Sigmoid colon (tissue), 7 donors: Measurements from ENCODE around the gene CIAO2A. TPM values are rescaled to one million over a fixed set of nuclear protein-coding genes. Genes with fewer than 3 reads are reported as not detected.

Source experiments
- DNase-seq: peaks from one replicate; pipeline ENCODE4 v3.0.0-alpha.2; 2019
- H3K27ac ChIP-seq, 4 donors: fragments of 200-600 bp; sonication (generic); one replicate each; pipeline ENCODE4 v1.5.1; 2016 to 2019; ENCODE audit warnings: mild to moderate bottlenecking in 1 of 4
- H3K27me3 ChIP-seq, 3 donors: fragments of 200-600 bp; sonication (generic); one replicate each; pipeline ENCODE4 v1.5.1; 2019; ENCODE audit warnings: mild to moderate bottlenecking in 1 of 3
- H3K36me3 ChIP-seq, 4 donors: fragments of 200-600 bp; sonication (generic); one replicate each; pipeline ENCODE4 v1.5.1; 2016 to 2019
- H3K4me1 ChIP-seq, 4 donors: fragments of 200-600 bp; sonication (generic); one replicate each; pipeline ENCODE4 v1.5.1; 2017 to 2019
- H3K4me3 ChIP-seq, 4 donors: fragments of 200-600 bp; sonication (generic); one replicate each; pipeline ENCODE4 v1.5.1; 2017 to 2019; ENCODE audit warnings: mild to moderate bottlenecking in 2 of 4, moderate library complexity in 1 of 4
- H3K9me3 ChIP-seq, 4 donors: fragments of 200-600 bp in 3 of 4; sonication (generic) in 3 of 4; one replicate each; pipeline versions ENCODE4 v1.5.1 to v1.6.1; 2013 to 2019
- CTCF ChIP-seq, 4 experiments: fragments of 450-650 bp in 3 of 4; fragments of 200-600 bp in 1 of 4; IDR thresholded peaks; one replicate each; pipeline ENCODE4 v1.5.1; 2016 to 2019; ENCODE audit warnings: antibody characterized with exemption in 4 of 4, mild to moderate bottlenecking in 3 of 4, moderate library complexity in 2 of 4
- EP300 ChIP-seq, 4 donors: sonication (generic); formaldehyde crosslinking; IDR thresholded peaks; one replicate each; pipeline ENCODE4 v1.6.1; 2017; ENCODE audit warnings: antibody characterized with exemption in 4 of 4
- POLR2A ChIP-seq, 2 donors: fragments of 450-650 bp; IDR thresholded peaks; one replicate each; pipeline ENCODE4 v1.6.1; 2016; ENCODE audit warnings: antibody characterized with exemption in 2 of 2, mild to moderate bottlenecking in 2 of 2, moderate library complexity in 2 of 2
- POLR2AphosphoS5 ChIP-seq, 4 donors: sonication (generic); formaldehyde crosslinking; IDR thresholded peaks; one replicate each; pipeline ENCODE4 v1.6.1; 2017; ENCODE audit warnings: antibody characterized with exemption in 4 of 4
- WGBS, 2 donors: extraction: QIAGEN DNeasy Blood & Tissue Kit; methylation state at CpG; one replicate each; pipeline ENCODE4 v1.1.7; 2013; 5-methylcytosine and 5-hydroxymethylcytosine counted together
- intact Hi-C: fragments of 100-400 bp; cut with DNase I; formaldehyde crosslinking; loops from one replicate; pipeline ENCODE4 v1.15.1; 2023
- polyA plus RNA-seq, 3 donors: library from polyadenylated mRNA; stranded (reverse); fragments of 200-250 nt; gene quantifications; one replicate each; pipeline ENCODE4 v1.2.3, GENCODE V29; 2013
- total RNA-seq, 4 donors: library from RNA; depleted of rRNA; stranded (reverse); fragments of >200 nt; gene quantifications; one replicate each; pipeline ENCODE4 v1.1.0, GENCODE V29; 2016
- donor health status: healthy with polysubstance abuse.
- donor health status: Bipolar disorder and iron deficiency.
- donor health status: healthy.

CIAO2A gene
- total and polyA plus RNA-seq, 7 donors, result 24.7 to 339 (median 51.7) TPM

GRCh38 chr15:64029633-64030032 is 64.0 kb downstream of the CIAO2A start:
- no peak overlapping the region for H3K27ac ChIP-seq
- H3K4me1 ChIP-seq, result peaks cover 0 to 8% (median 4%) of the 10 kb centered on the region in 4 donors
- intact Hi-C loops, result no loop called here
- DNase-seq, result no peak
- no peaks in the 10 kb centered on the region for H3K27me3 ChIP-seq
- 89 to 95% methylated on average over 4 of the region's 4 CpGs for WGBS, 2 donors
- no peaks in the 10 kb centered on the region for H3K36me3 ChIP-seq
- H3K4me3 ChIP-seq, result no peak overlapping the region
- no peak for TF ChIP-seq EP300 (IDR thresholded peaks at IDR 0.05)
- TF ChIP-seq POLR2AphosphoS5 (IDR thresholded peaks at IDR 0.05), result no peak
- TF ChIP-seq CTCF (IDR thresholded peaks at IDR 0.05), result no peak
- no peak for TF ChIP-seq POLR2A (IDR thresholded peaks at IDR 0.05)
- no peaks in the 10 kb centered on the region for H3K9me3 ChIP-seq

GRCh38 chr15:64029110-64029509 is 64.5 kb downstream of the CIAO2A start:
- Histone ChIP-seq H3K9me3 (no peaks in the 10 kb centered on the region), H3K27me3 (no peaks in the 10 kb centered on the region), H3K4me3 (no peak overlapping the region), H3K36me3 (no peaks in the 10 kb centered on the region), H3K4me1 (peaks cover 0 to 8% (median 4%) of the 10 kb centered on the region in 4 donors), H3K27ac (no peak overlapping the region)
- WGBS, 2 donors, result 76 to 77% methylated on average over 8 of the region's 8 CpGs
- intact Hi-C loops, result no loop called here
- DNase-seq, result no peak
- TF ChIP-seq EP300 (IDR thresholded peaks at IDR 0.05) (no peak), POLR2AphosphoS5 (IDR thresholded peaks at IDR 0.05) (no peak), POLR2A (IDR thresholded peaks at IDR 0.05) (no peak), CTCF (IDR thresholded peaks at IDR 0.05) (no peak)

- no peak for DNase-seq
- no peaks in the 10 kb centered on the region for H3K27me3 ChIP-seq
- H3K27ac ChIP-seq, result no peak overlapping the region
- peaks cover 0 to 16% (median 9%) of the 10 kb centered on the region in 4 donors for H3K4me1 ChIP-seq
- H3K36me3 ChIP-seq, result no peaks in the 10 kb centered on the region
- intact Hi-C loops, result no loop called here
- WGBS, 2 donors, result 78 to 86% methylated on average over 4 of the region's 4 CpGs
- H3K9me3 ChIP-seq, result no peaks in the 10 kb centered on the region
- TF ChIP-seq POLR2A (IDR thresholded peaks at IDR 0.05) (no peak), CTCF (IDR thresholded peaks at IDR 0.05) (no peak), POLR2AphosphoS5 (IDR thresholded peaks at IDR 0.05) (no peak), EP300 (IDR thresholded peaks at IDR 0.05) (no peak)
- no peak overlapping the region for H3K4me3 ChIP-seq
Observed at GRCh38 chr15:64026591-64026990, 67.0 kb downstream of the CIAO2A start.

- H3K27ac ChIP-seq, result no peak overlapping the region
- WGBS, 2 donors, result 84 to 86% methylated on average over 5 of the region's 5 CpGs
- H3K27me3 ChIP-seq, result no peaks in the 10 kb centered on the region
- H3K9me3 ChIP-seq, result no peaks in the 10 kb centered on the region
- no peak for TF ChIP-seq POLR2A (IDR thresholded peaks at IDR 0.05)
- no peak for TF ChIP-seq EP300 (IDR thresholded peaks at IDR 0.05)
- TF ChIP-seq CTCF (IDR thresholded peaks at IDR 0.05), result no peak
- no peak for TF ChIP-seq POLR2AphosphoS5 (IDR thresholded peaks at IDR 0.05)
- intact Hi-C loops, result no loop called here
- H3K36me3 ChIP-seq, result no peaks in the 10 kb centered on the region
- peaks cover 0 to 16% (median 9%) of the 10 kb centered on the region in 4 donors for H3K4me1 ChIP-seq
- DNase-seq, result no peak
- H3K4me3 ChIP-seq, result no peak overlapping the region
Observed at GRCh38 chr15:64024172-64025050, 69.2 kb downstream of the CIAO2A start.
